ENCODE results near the gene RBM26.
"Not testable (repeated sequence)": the region's sequence is repeated elsewhere in the genome, so short reads cannot be mapped to it uniquely, and the experiment has no call there.

RBM26 gene

DNA sequence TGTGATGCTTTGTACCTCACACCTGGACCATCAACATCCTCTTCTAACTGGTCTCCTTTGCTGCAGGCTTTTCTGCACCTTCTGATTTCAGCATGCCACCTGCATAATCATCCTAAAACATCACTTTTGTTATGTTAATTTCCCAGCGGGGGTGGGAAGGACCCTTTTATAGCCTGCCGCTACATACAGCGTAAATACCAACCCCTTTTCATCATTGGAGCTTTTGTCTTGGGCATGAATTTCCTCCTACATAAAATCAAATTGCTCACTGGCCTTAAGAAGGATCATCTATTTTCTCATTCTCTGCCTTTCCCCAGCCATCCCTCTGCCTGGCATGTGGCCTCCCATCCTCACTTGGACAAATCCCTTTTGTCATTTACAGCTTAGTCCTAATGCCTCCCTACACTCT, 124.7 kb downstream of the RBM26 start:
- H3K4me3 ChIP-seq (ENCODE audit: low read depth in 1 of 2, low read length in 1 of 2): no peak overlapping the region
- TF ChIP-seq, protein P1, sequence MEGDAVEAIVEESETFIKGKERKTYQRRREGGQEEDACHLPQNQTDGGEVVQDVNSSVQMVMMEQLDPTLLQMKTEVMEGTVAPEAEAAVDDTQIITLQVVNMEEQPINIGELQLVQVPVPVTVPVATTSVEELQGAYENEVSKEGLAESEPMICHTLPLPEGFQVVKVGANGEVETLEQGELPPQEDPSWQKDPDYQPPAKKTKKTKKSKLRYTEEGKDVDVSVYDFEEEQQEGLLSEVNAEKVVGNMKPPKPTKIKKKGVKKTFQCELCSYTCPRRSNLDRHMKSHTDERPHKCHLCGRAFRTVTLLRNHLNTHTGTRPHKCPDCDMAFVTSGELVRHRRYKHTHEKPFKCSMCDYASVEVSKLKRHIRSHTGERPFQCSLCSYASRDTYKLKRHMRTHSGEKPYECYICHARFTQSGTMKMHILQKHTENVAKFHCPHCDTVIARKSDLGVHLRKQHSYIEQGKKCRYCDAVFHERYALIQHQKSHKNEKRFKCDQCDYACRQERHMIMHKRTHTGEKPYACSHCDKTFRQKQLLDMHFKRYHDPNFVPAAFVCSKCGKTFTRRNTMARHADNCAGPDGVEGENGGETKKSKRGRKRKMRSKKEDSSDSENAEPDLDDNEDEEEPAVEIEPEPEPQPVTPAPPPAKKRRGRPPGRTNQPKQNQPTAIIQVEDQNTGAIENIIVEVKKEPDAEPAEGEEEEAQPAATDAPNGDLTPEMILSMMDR (IDR thresholded peaks at IDR 0.05): no peak
- no peak overlapping the region for H3K27ac ChIP-seq
- H3K4me1 ChIP-seq (ENCODE audit: control insufficient read depth in 1 of 2, insufficient read depth in 1 of 2, low read depth in 1 of 2, low read length in 1 of 2): peaks cover 8 to 12% of the 10 kb centered on the region in 2 experiments
- H3K27me3 ChIP-seq: no peaks in the 10 kb centered on the region
- no peaks in the 10 kb centered on the region for H3K9me3 ChIP-seq
- H3K36me3 ChIP-seq: no peaks in the 10 kb centered on the region

DNA sequence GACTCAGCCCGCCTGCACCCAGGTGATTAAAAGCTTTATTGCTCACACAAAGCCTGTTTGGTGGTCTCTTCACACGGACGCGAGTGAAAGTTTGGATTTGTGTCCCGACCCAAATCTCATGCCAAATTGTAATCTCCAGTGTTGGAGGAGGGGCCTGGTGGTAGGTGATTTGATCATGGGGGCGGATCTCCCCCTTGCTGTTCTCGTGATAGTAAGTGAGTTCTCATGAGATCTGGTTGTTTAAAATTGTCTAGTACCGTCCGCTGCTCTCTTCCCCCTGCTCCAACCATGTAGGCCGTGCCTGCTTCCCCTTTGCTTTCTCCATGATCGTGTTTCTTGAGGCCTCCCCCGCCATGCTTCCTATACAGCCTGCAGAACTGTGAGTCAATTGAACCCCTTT, 126.3 kb downstream of the RBM26 start:
- H3K36me3 ChIP-seq; H3K9me3 ChIP-seq; H3K4me3 ChIP-seq (ENCODE audit: low read depth in 1 of 2, low read length in 1 of 2); H3K27me3 ChIP-seq; H3K27ac ChIP-seq: not testable (repeated sequence)
- peaks cover 8 to 12% of the 10 kb centered on the region in 2 experiments for H3K4me1 ChIP-seq (ENCODE audit: control insufficient read depth in 1 of 2, insufficient read depth in 1 of 2, low read depth in 1 of 2, low read length in 1 of 2)

DNA sequence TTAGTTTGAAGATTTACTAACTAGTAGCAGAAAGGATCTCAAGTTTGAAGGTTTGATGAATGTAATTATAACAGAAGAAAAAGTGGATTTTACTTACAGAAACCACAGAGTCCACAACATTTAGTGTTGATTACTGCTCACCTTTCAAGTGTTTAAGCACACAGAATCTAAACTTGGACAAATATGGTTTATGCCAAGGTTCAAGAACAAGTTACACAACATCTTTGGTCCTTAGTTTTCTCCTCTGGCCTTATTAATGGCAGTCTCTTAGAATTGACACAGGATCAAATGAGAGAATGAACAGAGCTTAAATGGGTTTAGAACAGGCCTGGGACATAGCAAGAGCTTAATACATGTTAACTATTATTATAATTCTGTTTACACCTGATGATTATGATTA, 133.0 kb downstream of the RBM26 start:
- Histone ChIP-seq H3K4me3 (ENCODE audit: low read depth in 1 of 2, low read length in 1 of 2) (no peak overlapping the region), H3K9me3 (no peaks in the 10 kb centered on the region), H3K27me3 (no peaks in the 10 kb centered on the region), H3K4me1 (ENCODE audit: control insufficient read depth in 1 of 2, insufficient read depth in 1 of 2, low read depth in 1 of 2, low read length in 1 of 2) (no peaks in the 10 kb centered on the region), H3K36me3 (no peaks in the 10 kb centered on the region), H3K27ac (no peak overlapping the region)
- TF ChIP-seq, protein P1 (IDR thresholded peaks at IDR 0.05): no peak

DNA sequence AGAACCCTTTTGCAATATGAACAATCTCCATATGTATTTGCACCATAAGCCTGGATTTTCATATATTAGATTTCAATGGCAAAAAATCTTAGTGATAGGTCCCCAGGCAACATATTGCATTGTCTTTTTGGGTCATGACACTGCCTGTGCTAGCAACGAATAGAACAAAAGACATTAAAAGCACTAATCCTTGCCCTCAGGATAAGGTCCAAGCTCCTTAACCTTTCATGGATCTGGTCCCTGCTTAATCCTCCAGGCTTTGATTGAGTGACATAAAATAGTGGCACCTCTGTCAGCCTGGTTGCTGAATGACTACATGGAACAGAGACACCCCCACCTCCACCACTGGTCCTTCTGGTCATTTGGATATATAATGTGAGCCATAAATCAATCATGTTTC, 134.4 kb downstream of the RBM26 start:
- Histone ChIP-seq H3K27ac (no peak overlapping the region), H3K9me3 (no peaks in the 10 kb centered on the region), H3K27me3 (no peaks in the 10 kb centered on the region), H3K4me1 (ENCODE audit: control insufficient read depth in 1 of 2, insufficient read depth in 1 of 2, low read depth in 1 of 2, low read length in 1 of 2) (no peaks in the 10 kb centered on the region), H3K4me3 (ENCODE audit: low read depth in 1 of 2, low read length in 1 of 2) (no peak overlapping the region), H3K36me3 (no peaks in the 10 kb centered on the region)
- TF ChIP-seq, protein P1 (IDR thresholded peaks at IDR 0.05): no peak

DNA sequence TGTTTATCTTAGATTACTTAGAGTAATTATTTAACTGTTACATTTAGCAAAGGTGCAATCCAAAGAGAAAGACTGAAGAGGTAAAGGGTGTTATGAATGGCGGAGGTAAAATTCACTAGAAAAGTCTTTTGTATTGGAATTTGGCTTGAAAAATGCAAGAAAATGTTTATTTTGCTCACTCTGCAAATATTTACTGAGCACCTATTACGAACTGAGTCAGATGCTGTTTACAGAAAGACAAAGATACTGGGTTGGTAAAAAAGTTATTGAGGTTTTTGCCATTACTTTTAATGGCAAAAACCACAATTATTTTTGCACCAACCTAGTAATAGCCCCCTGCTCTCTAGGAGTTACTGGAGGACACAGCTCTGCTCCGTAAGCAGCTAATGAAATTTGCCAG, 135.2 kb downstream of the RBM26 start:
- TF ChIP-seq, protein P1 (IDR thresholded peaks at IDR 0.05): no peak
- no peaks in the 10 kb centered on the region for H3K36me3 ChIP-seq
- H3K27ac ChIP-seq: no peak overlapping the region
- H3K4me3 ChIP-seq (ENCODE audit: low read depth in 1 of 2, low read length in 1 of 2): no peak overlapping the region
- no peaks in the 10 kb centered on the region for H3K9me3 ChIP-seq
- no peaks in the 10 kb centered on the region for H3K4me1 ChIP-seq (ENCODE audit: control insufficient read depth in 1 of 2, insufficient read depth in 1 of 2, low read depth in 1 of 2, low read length in 1 of 2)
- no peaks in the 10 kb centered on the region for H3K27me3 ChIP-seq
